Body of pancreas (tissue), 4 donors: ENCODE data around the gene TNS3.

ENCODE experiments used
- CTCF ChIP-seq, 7 experiments: fragments of 450-650 bp in 4 of 7; fragments of 200-600 bp in 3 of 7; sonication (generic) in 3 of 7; IDR thresholded peaks; one replicate each; pipeline ENCODE4 v1.5.1; 2016 to 2019; ENCODE audit warnings: antibody characterized with exemption in 7 of 7
- POLR2A ChIP-seq, 3 donors: fragments of 450-650 bp; IDR thresholded peaks; one replicate each; pipeline ENCODE4 v1.6.1; 2016; ENCODE audit warnings: antibody characterized with exemption in 3 of 3, mild to moderate bottlenecking in 2 of 3

DNA sequence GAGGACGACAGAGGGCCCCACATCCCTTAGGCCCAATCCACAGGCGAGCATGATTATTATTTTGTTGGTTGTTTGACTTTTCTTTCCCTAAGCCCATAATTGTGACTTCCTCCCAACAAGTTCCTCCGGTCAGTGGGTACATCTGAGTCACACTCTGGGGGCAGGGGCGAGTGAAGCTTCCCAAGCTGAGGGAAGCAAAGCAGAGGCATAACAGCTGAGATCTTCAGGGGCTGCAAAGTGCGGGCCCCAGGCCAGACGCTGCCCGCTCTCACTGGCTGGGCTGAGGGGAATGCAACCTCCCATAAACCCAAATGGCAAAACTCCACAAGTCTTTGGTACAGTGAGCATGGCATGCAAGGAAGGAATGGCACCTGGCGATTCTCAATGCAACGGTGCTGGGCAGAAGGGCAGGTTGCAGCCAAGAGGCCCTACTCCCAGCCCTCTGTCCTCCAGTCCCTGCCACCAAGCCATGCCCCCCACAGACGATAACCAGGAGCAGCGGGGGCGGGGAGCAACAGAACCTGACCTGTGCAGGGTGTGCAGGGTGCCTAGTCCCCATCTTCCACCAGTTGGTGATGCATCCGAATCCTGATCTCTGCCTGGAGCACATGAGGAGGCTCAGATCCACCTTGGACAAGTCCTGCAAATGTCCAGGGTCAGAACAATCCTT lies 25.3 kb downstream of the TNS3 start:
- no peak for TF ChIP-seq CTCF (IDR thresholded peaks at IDR 0.05)
- TF ChIP-seq POLR2A (IDR thresholded peaks at IDR 0.05) = no peak
